ENCODE results near the gene LTBP2. TPM values are rescaled to one million over a fixed set of nuclear protein-coding genes. Genes with fewer than 3 reads are reported as not detected.

LTBP2 gene
- total RNA-seq, 4 donors from 2014 or later = 19.8 to 51.9 (median 28.8) TPM

GRCh38 chr14:74568911-74569310 is 43.1 kb downstream of the LTBP2 start:
- Histone ChIP-seq H3K9me3 (no peaks in the 10 kb centered on the region), H3K4me3 (no peak overlapping the region), H3K4me1 (peaks cover 4 to 6% of the 10 kb centered on the region in 2 donors), H3K36me3 (no peaks in the 10 kb centered on the region), H3K27me3 (no peaks in the 10 kb centered on the region), H3K27ac (peak overlapping the region in 1 of 4 donors; percentile 18)
- intact Hi-C loops (cut with DNase I; ENCODE audit: low total_unique reads) (no loop called here), in situ Hi-C loops (cut with MboI; ENCODE audit: low sequenced_read_pairs in 4 of 4) (no loop called here)
- TF ChIP-seq POLR2A (IDR thresholded peaks at IDR 0.05) = no peak
- no peak for TF ChIP-seq CTCF (IDR thresholded peaks at IDR 0.05 in 4 of 5, conservative IDR thresholded peaks at IDR 0.05 in 1 of 5)
- DNase-seq (no peak), ATAC-seq (no peak)

DNA sequence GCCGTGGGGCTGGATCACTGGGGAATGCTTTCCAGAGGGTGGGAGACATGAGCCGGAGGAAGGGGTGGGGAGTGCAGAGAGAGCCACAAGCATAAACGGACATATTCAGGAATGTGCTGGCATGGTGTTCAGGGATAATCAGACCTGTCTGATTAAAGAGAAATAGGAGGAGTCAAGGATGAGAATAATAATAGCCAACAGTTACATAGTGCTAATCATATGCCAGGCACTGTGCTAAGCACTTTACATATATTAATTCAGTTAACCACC is 43.7 kb downstream of the LTBP2 start:
- ATAC-seq (no peak), DNase-seq (no peak)
- no peaks in the 10 kb centered on the region for H3K9me3 ChIP-seq
- no peak overlapping the region for H3K27ac ChIP-seq
- no peak overlapping the region for H3K4me3 ChIP-seq
- H3K36me3 ChIP-seq = no peaks in the 10 kb centered on the region
- no peaks in the 10 kb centered on the region for H3K27me3 ChIP-seq
- intact Hi-C loops (cut with DNase I; ENCODE audit: low total_unique reads) = no loop called here
- peaks cover 4 to 6% of the 10 kb centered on the region in 2 donors for H3K4me1 ChIP-seq
- no peak for TF ChIP-seq CTCF (IDR thresholded peaks at IDR 0.05 in 4 of 5, conservative IDR thresholded peaks at IDR 0.05 in 1 of 5)
- no peak for TF ChIP-seq POLR2A (IDR thresholded peaks at IDR 0.05)
- in situ Hi-C loops (cut with MboI; ENCODE audit: low sequenced_read_pairs in 4 of 4) = no loop called here

- Histone ChIP-seq H3K4me3 (no peak overlapping the region), H3K27me3 (no peaks in the 10 kb centered on the region), H3K9me3 (no peaks in the 10 kb centered on the region), H3K4me1 (peaks cover 4 to 6% of the 10 kb centered on the region in 2 donors), H3K27ac (peak overlapping the region in 2 of 4 donors; percentile 27 to 41), H3K36me3 (no peaks in the 10 kb centered on the region)
- TF ChIP-seq POLR2A (IDR thresholded peaks at IDR 0.05) (no peak), CTCF (IDR thresholded peaks at IDR 0.05 in 4 of 5, conservative IDR thresholded peaks at IDR 0.05 in 1 of 5) (no peak)
- intact Hi-C loops (cut with DNase I; ENCODE audit: low total_unique reads) (no loop called here), in situ Hi-C loops (cut with MboI; ENCODE audit: low sequenced_read_pairs in 4 of 4) (no loop called here)
- DNase-seq = no peak
- ATAC-seq = no peak
These were observed 44.2 kb downstream of the LTBP2 start for GRCh38 chr14:74567646-74568379.

GRCh38 chr14:74567219-74567618 is 44.8 kb downstream of the LTBP2 start:
- no peaks in the 10 kb centered on the region for H3K9me3 ChIP-seq
- H3K27me3 ChIP-seq = no peaks in the 10 kb centered on the region
- no peak for ATAC-seq
- TF ChIP-seq POLR2A (IDR thresholded peaks at IDR 0.05) (no peak), CTCF (IDR thresholded peaks at IDR 0.05 in 4 of 5, conservative IDR thresholded peaks at IDR 0.05 in 1 of 5) (no peak)
- DNase-seq = no peak
- H3K4me1 ChIP-seq = peaks cover 4 to 6% of the 10 kb centered on the region in 2 donors
- in situ Hi-C loops (cut with MboI; ENCODE audit: low sequenced_read_pairs in 4 of 4) (no loop called here), intact Hi-C loops (cut with DNase I; ENCODE audit: low total_unique reads) (no loop called here)
- H3K36me3 ChIP-seq = no peaks in the 10 kb centered on the region
- peak overlapping the region in 2 of 4 donors; percentile 27 to 41 for H3K27ac ChIP-seq
- no peak overlapping the region for H3K4me3 ChIP-seq
